Femur (tissue), 1 donor: ENCODE results near the gene RETREG2.

Experiments
- DNase-seq: peaks from one replicate; pipeline ENCODE4 v3.0.0-alpha.2; 2017

Gene RETREG2

GRCh38 chr2:219171231-219171651 lies 6.8 kb upstream of the RETREG2 start:
- peak; percentile 45 for DNase-seq

- DNase-seq: no peak
These were observed 5.6 kb upstream of the RETREG2 start for GRCh38 chr2:219172231-219173154.

GRCh38 chr2:219173176-219173575 lies 4.9 kb upstream of the RETREG2 start:
- no peak for DNase-seq

GRCh38 chr2:219174146-219174545 lies 3.9 kb upstream of the RETREG2 start:
- DNase-seq: no peak

- no peak for DNase-seq
These were observed 3.3 kb upstream of the RETREG2 start for GRCh38 chr2:219174801-219175200.

- DNase-seq: no peak
These were observed 2.6 kb upstream of the RETREG2 start for GRCh38 chr2:219175486-219175885.

- DNase-seq: no peak
These were observed 1.9 kb upstream of the RETREG2 start for GRCh38 chr2:219175928-219176817.

- peak; percentile 91 for DNase-seq
These were observed 1.1 kb upstream of the RETREG2 start, which contains the start of gene CNPPD1 for GRCh38 chr2:219176818-219177551. Gene CNPPD1 (minus strand): TSS chr2:219176925. CDS start chr2:219176828, 97 bp downstream.

- no peak for DNase-seq
These were observed 501 bp downstream of the RETREG2 start for GRCh38 chr2:219178377-219179175.

GRCh38 chr2:219179601-219180465 lies 1.8 kb downstream of the RETREG2 start:
- no peak for DNase-seq

- no peak for DNase-seq
These were observed 2.9 kb downstream of the RETREG2 start for GRCh38 chr2:219180961-219181360.

GRCh38 chr2:219181531-219181930 lies 3.5 kb downstream of the RETREG2 start:
- no peak for DNase-seq

GRCh38 chr2:219182331-219183150 lies 4.5 kb downstream of the RETREG2 start:
- no peak for DNase-seq

GRCh38 chr2:219183151-219183772 lies 5.2 kb downstream of the RETREG2 start:
- no peak for DNase-seq

GRCh38 chr2:219184121-219184520 lies 6.0 kb downstream of the RETREG2 start:
- no peak for DNase-seq

GRCh38 chr2:219186754-219187456 lies 8.8 kb downstream of the RETREG2 start:
- no peak for DNase-seq

- DNase-seq: no peak
These were observed 19.3 kb downstream of the RETREG2 start for GRCh38 chr2:219197388-219197787.

- DNase-seq: no peak
These were observed 20.9 kb downstream of the RETREG2 start for GRCh38 chr2:219198974-219199373.
